ENCODE data around the gene BCAR1.
"Not testable (repeated sequence)": the region's sequence is repeated elsewhere in the genome, so short reads cannot be mapped to it uniquely, and the experiment has no call there.

Gene BCAR1

GRCh38 chr16:75254359-75254837 is 3.0 kb upstream of the BCAR1 start:
- no peak for DNase-seq

GRCh38 chr16:75252946-75253911 is 1.8 kb upstream of the BCAR1 start:
- no peak for DNase-seq

- no peak for DNase-seq
Observed at GRCh38 chr16:75252049-75252864, 833 bp upstream of the BCAR1 start.

GRCh38 chr16:75250809-75251279 is 580 bp downstream of the BCAR1 start:
- no peak for DNase-seq

GRCh38 chr16:75250089-75250808 is 1.2 kb downstream of the BCAR1 start:
- no peak for DNase-seq

GRCh38 chr16:75249441-75249840 is 2.0 kb downstream of the BCAR1 start:
- no peak for DNase-seq

- DNase-seq: no peak
Observed at GRCh38 chr16:75248536-75249380, 2.7 kb downstream of the BCAR1 start.

GRCh38 chr16:75248142-75248535 is 3.3 kb downstream of the BCAR1 start:
- no peak for DNase-seq

- DNase-seq: no peak
Observed at GRCh38 chr16:75247249-75247648, 4.2 kb downstream of the BCAR1 start.

GRCh38 chr16:75246504-75247205 is 4.8 kb downstream of the BCAR1 start:
- DNase-seq: no peak

- DNase-seq: no peak
Observed at GRCh38 chr16:75244844-75245758, 6.3 kb downstream of the BCAR1 start.

- no peak for DNase-seq
Observed at GRCh38 chr16:75244225-75244809, 7.1 kb downstream of the BCAR1 start.

- DNase-seq: no peak
Observed at GRCh38 chr16:75243667-75244224, 7.7 kb downstream of the BCAR1 start.

- not testable (repeated sequence) for DNase-seq
Observed at GRCh38 chr16:75242436-75243078, 8.9 kb downstream of the BCAR1 start.

- DNase-seq: no peak
Observed at GRCh38 chr16:75241955-75242354, 9.5 kb downstream of the BCAR1 start.

GRCh38 chr16:75241412-75241811 is 10.0 kb downstream of the BCAR1 start:
- DNase-seq: no peak

GRCh38 chr16:75240633-75241032 is 10.8 kb downstream of the BCAR1 start:
- DNase-seq: not testable (repeated sequence)

GRCh38 chr16:75239542-75240122 is 11.8 kb downstream of the BCAR1 start:
- no peak for DNase-seq
